Transverse colon (tissue), 4 donors: ENCODE measurements around the gene FAM107B.

Source experiments
- CTCF ChIP-seq, 5 experiments: fragments of 200-600 bp in 3 of 5; fragments of 450-650 bp in 2 of 5; sonication (generic) in 3 of 5; IDR thresholded peaks; 1 replicate in 2 of 5; 2 replicates in 3 of 5; pipeline ENCODE4 v1.5.1; 2016 to 2017; ENCODE audit warnings: antibody characterized with exemption in 5 of 5, inconsistent platforms in 3 of 5, mild to moderate bottlenecking in 2 of 5, moderate library complexity in 1 of 5
- EP300 ChIP-seq: sonication (generic); formaldehyde crosslinking; IDR thresholded peaks from one replicate; pipeline ENCODE4 v1.6.1; 2017; ENCODE audit warnings: antibody characterized with exemption, low read depth
- POLR2A ChIP-seq: fragments of 450-650 bp; IDR thresholded peaks from one replicate; pipeline ENCODE4 v1.6.1; 2016; ENCODE audit warnings: antibody characterized with exemption, mild to moderate bottlenecking, moderate library complexity
- POLR2AphosphoS5 ChIP-seq, 3 donors: sonication (generic); formaldehyde crosslinking; IDR thresholded peaks; one replicate each; pipeline ENCODE4 v1.6.1; 2016; ENCODE audit warnings: antibody characterized with exemption in 3 of 3

GRCh38 chr10:14533295-14533694, 241.4 kb downstream of the FAM107B start:
- no peak for TF ChIP-seq POLR2A
- TF ChIP-seq CTCF (IDR thresholded peaks at IDR 0.05) = no peak
- no peak for TF ChIP-seq POLR2AphosphoS5 (IDR thresholded peaks at IDR 0.05)
- no peak for TF ChIP-seq EP300
